Endothelial cell of umbilical vein (primary cell): Measurements from ENCODE around the gene CST3. TPM values are rescaled to one million over a fixed set of nuclear protein-coding genes. Genes with fewer than 3 reads are reported as not detected.

ENCODE experiments used
- BruUV-seq: library from RNA; stranded (reverse); fragments of 400-500 nt; replicated peaks from 2 replicates; lab custom pipeline; 2021; lab: Mats Ljungman, UMichigan
- CTCF ChIA-PET: fragments of 300-600, 350-600 bp; sonication (Branson Sonifier 250); formaldehyde crosslinking; loops from one replicate; lab custom pipeline; 2021; ENCODE audit warnings: antibody characterized with exemption, inconsistent platforms; lab: Charles Lee
- POLR2A ChIA-PET: fragments of 300-600, 350-600 bp; sonication (Branson Sonifier 250); formaldehyde crosslinking; loops from one replicate; lab custom pipeline; 2021; ENCODE audit warnings: antibody characterized with exemption, inconsistent platforms; lab: Charles Lee
- DNase-seq: peaks from one replicate; pipeline ENCODE4 v3.0.0-alpha.2; 2011; ENCODE audit warnings: low read depth, low spot score
- FAIRE-seq: peaks from 2 replicates; lab custom pipeline; 2011; peaks lifted over from hg19 to GRCh38; lab: Jason Lieb, UNC
- H2AFZ ChIP-seq: 2 replicates; pipeline ENCODE4 v1.6.0; 2012; ENCODE audit warnings: low read depth, low read length, control low read depth, inconsistent platforms
- H3K27ac ChIP-seq: 2 replicates; pipeline ENCODE4 v1.5.1; 2011; ENCODE audit warnings: low read depth, mild to moderate bottlenecking, control low read depth, low read length, moderate library complexity; ENCODE audit not compliant: insufficient read depth
- H3K27me3 ChIP-seq, 2 experiments: 2 replicates each; pipeline versions ENCODE4 v1.6.0 to v1.6.1; 2011; ENCODE audit warnings: low read length in 2 of 2, mixed read lengths in 1 of 2; ENCODE audit not compliant: control insufficient read depth in 2 of 2, insufficient read depth in 2 of 2
- H3K36me3 ChIP-seq, 2 experiments: 2 replicates in 1 of 2; 3 replicates in 1 of 2; pipeline ENCODE4 v1.5.1; 2011; ENCODE audit warnings: low read length in 2 of 2, mild to moderate bottlenecking in 1 of 2, moderate library complexity in 1 of 2; ENCODE audit not compliant: control insufficient read depth in 2 of 2, insufficient read depth in 2 of 2; ENCODE audit errors: extremely low read depth in 1 of 2
- H3K4me1 ChIP-seq: 3 replicates; pipeline ENCODE4 v1.5.1; 2011; ENCODE audit warnings: mild to moderate bottlenecking, low read length; ENCODE audit not compliant: control insufficient read depth, insufficient read depth; ENCODE audit errors: extremely low read depth
- H3K4me2 ChIP-seq: 2 replicates; pipeline ENCODE4 v1.6.1; 2011; ENCODE audit warnings: low read length, control low read depth, mixed read lengths; ENCODE audit not compliant: insufficient read depth
- H3K4me3 ChIP-seq, 3 experiments: fragments of 200-600 bp in 1 of 3; sonication (generic), shearing (Covaris generic) in 1 of 3; replicated peaks in 1 of 3; 2 replicates each; pipeline ENCODE4 v1.5.1; 2011 to 2016; ENCODE audit warnings: control low read depth in 3 of 3, low read length in 3 of 3, mild to moderate bottlenecking in 2 of 3, inconsistent platforms in 1 of 3, low read depth in 1 of 3, moderate library complexity in 1 of 3; ENCODE audit not compliant: insufficient read depth in 1 of 3
- H3K79me2 ChIP-seq: 2 replicates; pipeline ENCODE4 v1.6.0; 2012; ENCODE audit warnings: low read length, inconsistent platforms; ENCODE audit not compliant: control insufficient read depth, insufficient read depth
- H3K9ac ChIP-seq: replicated peaks from 2 replicates; pipeline ENCODE3; 2011; ENCODE audit warnings: low read length, control low read depth; ENCODE audit not compliant: insufficient read depth; ENCODE audit errors: extremely low read depth
- H3K9me1 ChIP-seq: replicated peaks from 3 replicates; pipeline ENCODE4 v1.6.0; 2011; ENCODE audit warnings: mild to moderate bottlenecking, low read length; ENCODE audit not compliant: control insufficient read depth, insufficient read depth; ENCODE audit errors: extremely low read depth
- H3K9me3 ChIP-seq: replicated peaks from 2 replicates; pipeline ENCODE4 v1.5.1; 2012; ENCODE audit warnings: low read length, inconsistent platforms; ENCODE audit not compliant: control insufficient read depth, insufficient read depth
- H4K20me1 ChIP-seq: replicated peaks from 2 replicates; pipeline ENCODE3; 2011; ENCODE audit warnings: mild to moderate bottlenecking, low read length; ENCODE audit not compliant: control insufficient read depth, insufficient read depth; ENCODE audit errors: extremely low read depth
- CTCF ChIP-seq, 2 donors: IDR thresholded peaks; 1 replicate in 1 of 2; 2 replicates in 1 of 2; pipeline ENCODE4 v1.5.1; 2011; ENCODE audit warnings: low read length in 2 of 2, mild to moderate bottlenecking in 2 of 2, moderate library complexity in 2 of 2, control low read depth in 1 of 2, inconsistent platforms in 1 of 2, low read depth in 1 of 2; ENCODE audit not compliant: insufficient read depth in 1 of 2; ENCODE audit errors: extremely low read depth in 1 of 2
- EZH2 ChIP-seq: IDR thresholded peaks from 2 replicates; pipeline ENCODE4 v1.6.1; 2012; ENCODE audit warnings: borderline replicate concordance, low read depth, mild to moderate bottlenecking, moderate library complexity, low read length, inconsistent platforms; ENCODE audit not compliant: severe bottlenecking
- FOS ChIP-seq: IDR thresholded peaks from 2 replicates; pipeline ENCODE4 v1.6.1; 2011; ENCODE audit warnings: mild to moderate bottlenecking, low read length, moderate library complexity, borderline replicate concordance; ENCODE audit not compliant: insufficient read depth
- GATA2 ChIP-seq: IDR thresholded peaks from 2 replicates; pipeline ENCODE4 v1.7.0; 2011; ENCODE audit warnings: low read depth, mild to moderate bottlenecking, moderate library complexity, mixed read lengths, low read length; ENCODE audit not compliant: insufficient read length, insufficient read depth
- JUN ChIP-seq: IDR thresholded peaks from 2 replicates; pipeline ENCODE4 v1.6.1; 2011; ENCODE audit warnings: borderline replicate concordance, low read depth; ENCODE audit not compliant: insufficient read length, insufficient read depth
- MYC ChIP-seq: IDR thresholded peaks from one replicate; pipeline ENCODE4 v1.6.1; 2011; ENCODE audit warnings: mild to moderate bottlenecking, low read depth, low read length
- POLR2A ChIP-seq: IDR thresholded peaks from 2 replicates; pipeline ENCODE4 v1.6.1; 2012; ENCODE audit warnings: low read depth, mild to moderate bottlenecking, control low read depth, low read length
- POLR2AphosphoS5 ChIP-seq: IDR thresholded peaks from 2 replicates; pipeline ENCODE4 v1.6.1; 2012; ENCODE audit warnings: low read depth, mild to moderate bottlenecking, control low read depth, low read length, moderate library complexity; ENCODE audit not compliant: insufficient read depth
- dilution Hi-C: fragments of 300-500 bp; cut with MboI; formaldehyde crosslinking; loops from one replicate; pipeline ENCODE4 v1.15.0; 2019; ENCODE audit warnings: low sequenced_read_pairs; ENCODE audit not compliant: extremely low pct_ligation_motif_present
- intact Hi-C: fragments of 100-400 bp; cut with micrococcal nuclease; formaldehyde crosslinking; loops from one replicate; pipeline ENCODE4 v1.10.0; 2022
- polyA plus RNA-seq, 4 experiments: library from polyadenylated mRNA; depleted of rRNA in 3 of 4; stranded (reverse) in 3 of 4; unstranded in 1 of 4; fragments of >200 nt; gene quantifications; 2 replicates each; pipeline versions ENCODE4 v1.2.1 to v1.2.3, GENCODE V29; 2011 to 2012; ENCODE audit warnings: missing spikeins in 1 of 4
- total RNA-seq: library from RNA; stranded (reverse); gene quantifications from 2 replicates; pipeline ENCODE4 v1.2.3, GENCODE V29; 2021
- TF ChIP-seq, protein P1 (sequence below): IDR thresholded peaks from 2 replicates; pipeline ENCODE4 v1.6.1; 2011; ENCODE audit not compliant: insufficient read depth, insufficient read length

The CST3 gene
- total and polyA plus RNA-seq, 2 donors (not counting 3 experiments of a cell fraction or from before 2014, with no cell fraction given) = 251 to 479 TPM

DNA sequence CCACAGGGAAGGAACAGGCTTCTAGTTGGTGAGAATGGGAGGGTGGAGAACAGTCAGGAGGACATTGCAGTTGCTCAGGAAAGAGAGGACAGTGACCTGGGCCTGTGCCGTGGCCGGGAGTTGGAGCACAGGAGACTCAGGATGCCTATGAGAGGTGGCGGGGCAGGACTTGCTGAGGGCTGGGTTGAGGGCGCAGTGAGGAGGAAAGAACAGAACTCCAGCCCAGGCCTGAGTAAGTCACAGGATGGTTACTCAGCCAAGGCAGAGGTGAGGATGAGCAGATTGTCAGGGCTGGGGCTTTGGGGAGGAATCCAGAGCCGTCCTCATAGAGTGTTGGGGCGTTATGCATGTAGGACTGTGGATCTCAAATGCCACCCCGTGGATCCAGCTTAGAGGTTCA, 29.9 kb upstream of the CST3 start:
- no peak overlapping the region for H3K4me2 ChIP-seq
- H3K9ac ChIP-seq = no peak overlapping the region
- no peaks in the 10 kb centered on the region for H3K79me2 ChIP-seq
- CTCF ChIA-PET = interaction anchor here (0.7 to 2.4 kb wide), 24 partner anchors 13 to 1250 kb away, joined by 3 to 10 read pairs (median 4); partner anchors contain the start of gene NAPB
- H2AFZ ChIP-seq = no peak overlapping the region
- intact Hi-C loops = loop anchor here (1.0 to 10.0 kb wide), 10 partner anchors 25 to 1251 kb away; partner anchors contain the start of gene CST9
- no peaks in the 10 kb centered on the region for H3K36me3 ChIP-seq
- POLR2A ChIA-PET = no interaction called here
- FAIRE-seq (no peak), DNase-seq (no peak)
- H3K4me3 ChIP-seq = no peak overlapping the region
- BruUV-seq = no TSS peak
- no peaks in the 10 kb centered on the region for H3K9me3 ChIP-seq
- H3K4me1 ChIP-seq = peaks cover 7% of the 10 kb centered on the region
- TF ChIP-seq CTCF (IDR thresholded peaks at IDR 0.05; ENCODE audit: extremely low read depth in 1 of 2, insufficient read depth in 1 of 2, low read depth in 1 of 2, low read length in 2 of 2) (no peak), FOS (no peak), EZH2 (no peak), GATA2 (no peak), JUN (no peak), POLR2A (no peak), POLR2AphosphoS5 (no peak), MYC (no peak)
- TF ChIP-seq, protein P1, sequence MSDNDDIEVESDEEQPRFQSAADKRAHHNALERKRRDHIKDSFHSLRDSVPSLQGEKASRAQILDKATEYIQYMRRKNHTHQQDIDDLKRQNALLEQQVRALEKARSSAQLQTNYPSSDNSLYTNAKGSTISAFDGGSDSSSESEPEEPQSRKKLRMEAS = no peak
- dilution Hi-C loops = no loop called here
- no peak overlapping the region for H3K27ac ChIP-seq
- H4K20me1 ChIP-seq = no peaks in the 10 kb centered on the region
- no peaks in the 10 kb centered on the region for H3K9me1 ChIP-seq
- no peaks in the 10 kb centered on the region for H3K27me3 ChIP-seq
